Activated CD4-positive, alpha-beta T cell treated with anti-CD3 and anti-CD28 coated beads, Interleukin-2, Interleukin-4, amounts not matched to agents 100 ng/mL and 50 ng/mL, durations not matched to agents 16 hours and 8 hours (primary cell): Measurements from ENCODE around the gene GTF3C1.
"Not testable (repeated sequence)": the region's sequence is repeated elsewhere in the genome, so short reads cannot be mapped to it uniquely, and the experiment has no call there.

Experiments used
- DNase-seq: peaks from one replicate; pipeline ENCODE4 v3.0.0-alpha.2; 2020; ENCODE audit warnings: low spot score

The GTF3C1 gene

DNA sequence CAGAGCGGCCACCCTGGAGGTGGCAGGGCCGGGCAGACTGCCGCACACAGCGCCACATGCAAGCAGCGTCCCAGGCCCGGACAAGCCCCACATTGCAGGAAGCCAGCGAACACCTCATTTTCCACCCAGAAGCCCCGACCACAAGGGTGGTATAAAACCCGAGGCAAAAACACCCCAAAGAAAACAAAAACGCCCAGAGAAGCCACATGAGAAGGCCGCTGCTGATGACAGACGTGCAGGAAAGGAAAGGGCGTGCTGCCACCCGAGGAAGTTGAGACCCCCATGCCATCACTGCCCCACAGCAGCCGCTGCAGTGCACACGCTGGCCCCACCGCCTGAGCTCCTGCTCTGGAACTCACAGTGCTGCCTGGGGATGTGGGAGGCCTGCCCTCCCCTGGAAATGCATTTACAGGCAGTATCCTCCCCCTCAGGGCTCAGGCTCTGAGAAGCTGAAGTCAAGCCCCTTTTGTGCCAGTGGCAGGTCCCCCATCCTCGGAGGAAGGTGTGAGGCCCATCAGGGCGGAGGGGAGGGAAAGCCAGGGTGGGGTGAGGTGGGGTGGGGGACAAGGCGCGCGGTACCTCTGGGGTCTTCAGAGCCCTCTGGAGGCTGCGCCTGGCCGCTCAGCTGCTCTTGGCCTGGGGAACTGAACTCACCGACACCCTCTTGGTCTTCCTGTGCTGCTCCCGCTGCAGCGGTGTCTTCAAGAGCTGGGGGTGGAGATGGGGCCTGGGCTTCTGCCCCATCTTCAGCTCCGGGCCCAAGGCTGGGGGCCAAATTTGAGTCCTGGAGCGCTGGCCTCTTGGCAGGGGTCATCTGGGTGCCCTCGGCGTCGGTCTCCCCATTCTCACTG is 85.7 kb downstream of the GTF3C1 start:
- DNase-seq: no peak

DNA sequence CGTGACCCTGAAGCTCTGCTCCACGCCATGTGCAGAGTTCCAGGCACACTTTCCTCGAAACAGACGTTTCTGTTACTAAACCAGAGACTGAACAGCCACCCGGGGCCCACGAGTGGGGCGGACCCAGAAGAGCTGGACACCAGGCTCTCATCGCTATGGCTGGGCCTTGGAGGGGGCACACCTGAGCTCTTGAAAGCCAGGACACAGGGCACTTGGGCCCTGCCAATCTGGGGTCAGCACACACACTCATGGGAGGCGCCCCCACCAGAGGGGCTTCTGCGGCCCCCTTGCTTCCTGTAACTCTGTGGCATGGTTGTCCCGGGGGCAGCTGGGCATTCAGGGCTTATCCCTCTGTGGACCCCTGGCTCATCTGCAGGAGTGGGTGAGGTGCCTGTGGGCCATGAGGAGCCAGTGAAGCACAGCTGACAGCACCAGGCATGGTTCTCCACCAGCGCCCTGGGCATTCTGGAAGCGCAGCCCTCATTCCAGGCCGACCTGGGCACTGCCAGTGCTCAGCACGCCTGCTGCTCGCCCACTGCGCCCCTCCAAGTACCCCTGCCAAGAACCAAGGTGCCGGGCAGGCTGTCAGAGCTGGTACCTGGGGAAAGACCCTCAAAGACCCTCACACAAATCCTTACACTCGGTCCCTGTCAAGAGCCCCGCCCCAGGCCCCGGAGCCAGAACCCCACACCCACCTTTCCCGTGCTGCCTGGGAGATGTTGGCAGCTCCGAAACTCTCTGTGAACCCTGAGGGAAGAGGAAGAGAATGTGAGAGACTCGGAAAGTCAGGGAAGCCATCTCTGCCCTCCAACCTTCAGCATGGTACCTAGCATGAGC is 86.6 kb downstream of the GTF3C1 start:
- DNase-seq: no peak

DNA sequence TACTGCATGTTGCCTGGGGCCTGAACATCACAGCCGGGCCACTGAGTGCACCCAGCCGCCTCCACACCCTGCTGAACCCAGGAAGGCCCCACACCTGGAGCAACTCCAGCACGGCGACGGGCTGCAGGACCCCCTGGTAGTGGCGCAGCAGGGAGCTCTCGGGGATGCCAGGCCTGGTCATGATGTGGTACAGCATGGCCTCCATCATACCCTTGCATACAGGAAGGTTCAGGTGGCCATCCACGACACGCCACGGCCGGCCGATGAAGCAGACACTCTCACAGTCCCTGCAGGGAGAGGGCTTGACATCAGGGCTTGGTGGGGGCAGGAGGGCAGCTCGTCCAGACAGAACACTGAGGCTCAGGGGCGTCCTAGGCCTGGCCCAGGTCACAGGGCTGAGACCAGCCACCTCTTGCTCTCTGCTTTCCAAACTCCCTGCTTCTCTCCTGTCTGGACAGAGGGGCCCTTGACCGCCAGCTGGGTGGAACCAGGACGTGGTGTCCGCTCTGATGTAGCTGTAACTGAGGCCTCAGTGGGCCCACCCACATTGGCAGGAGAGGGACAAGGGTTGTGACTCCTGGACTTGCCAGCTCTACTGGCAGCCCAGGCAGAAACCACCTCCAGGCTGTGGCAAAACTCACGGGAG is 87.4 kb downstream of the GTF3C1 start:
- no peak for DNase-seq

DNA sequence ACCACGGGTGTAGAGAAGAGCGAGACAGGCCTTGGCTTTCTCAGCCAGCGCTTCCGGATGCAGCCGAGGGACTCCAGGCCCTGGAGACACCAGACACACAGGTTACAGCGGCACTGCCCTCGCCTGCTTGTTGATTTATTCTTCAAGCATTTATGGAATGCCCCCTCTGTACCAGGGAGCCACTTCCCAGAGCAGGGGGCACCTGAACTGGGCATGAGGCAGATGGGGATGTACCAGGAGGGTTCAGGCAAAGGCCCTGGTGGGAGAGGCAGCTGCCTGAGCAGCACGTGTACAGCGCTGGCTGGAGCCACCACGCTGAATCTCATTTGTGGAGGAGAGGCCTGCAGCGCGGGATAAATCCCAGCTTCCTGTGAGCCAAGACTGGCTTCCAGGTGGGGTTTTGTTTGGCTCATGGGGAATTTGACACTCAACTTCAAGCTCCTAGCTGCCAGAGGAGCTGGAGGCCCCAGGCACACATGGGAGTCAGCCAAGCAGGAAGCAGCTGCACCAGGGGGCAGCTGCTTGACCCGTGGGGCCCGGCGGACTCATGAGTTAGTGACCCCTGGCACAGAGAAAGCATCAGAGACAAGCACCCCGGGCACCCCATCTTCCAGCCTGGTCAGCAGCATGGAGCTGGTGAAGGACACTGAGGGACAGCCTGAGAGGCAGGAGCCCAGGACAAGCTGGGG is 88.1 kb downstream of the GTF3C1 start:
- no peak for DNase-seq

DNA sequence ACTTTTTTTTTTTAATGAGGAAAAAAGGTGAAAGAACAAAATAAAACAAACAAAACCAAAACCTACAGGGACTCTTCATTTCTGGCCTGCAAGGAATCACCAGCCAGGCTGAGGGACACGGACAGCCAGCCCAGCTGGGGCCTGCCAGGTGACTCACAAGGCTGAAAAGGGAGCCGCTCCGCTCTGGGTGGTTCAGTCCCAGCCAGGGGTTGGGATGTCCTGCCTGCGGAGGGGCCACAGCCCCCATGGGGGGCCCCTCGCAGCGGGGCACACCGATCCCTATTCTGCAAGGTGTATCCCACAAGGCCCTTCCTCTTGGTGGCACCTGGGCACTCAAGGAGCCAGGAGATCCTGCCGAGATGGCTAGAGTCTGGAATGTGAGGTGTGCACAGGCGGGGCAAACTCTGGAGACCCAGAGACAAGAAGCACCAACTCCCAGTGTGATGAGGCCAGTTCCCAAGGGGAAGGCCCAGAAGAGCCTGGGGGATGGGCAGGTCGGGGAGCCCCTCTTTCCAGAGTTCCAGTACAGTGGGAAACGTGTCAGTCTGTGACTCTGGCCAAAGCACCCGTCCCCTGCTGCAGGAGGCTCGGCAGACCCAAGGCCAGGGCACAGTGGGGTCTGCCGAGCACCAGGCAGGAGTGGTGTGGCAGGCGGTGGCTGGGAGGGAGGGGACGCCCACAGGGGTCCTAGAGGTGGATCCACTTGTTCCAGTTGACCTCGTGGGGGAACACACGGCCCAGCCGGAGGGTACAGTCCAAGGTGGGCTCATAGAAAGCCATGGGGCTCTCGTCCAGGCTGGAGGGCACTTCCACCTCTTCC is 88.8 kb downstream of the GTF3C1 start:
- DNase-seq: no peak

DNA sequence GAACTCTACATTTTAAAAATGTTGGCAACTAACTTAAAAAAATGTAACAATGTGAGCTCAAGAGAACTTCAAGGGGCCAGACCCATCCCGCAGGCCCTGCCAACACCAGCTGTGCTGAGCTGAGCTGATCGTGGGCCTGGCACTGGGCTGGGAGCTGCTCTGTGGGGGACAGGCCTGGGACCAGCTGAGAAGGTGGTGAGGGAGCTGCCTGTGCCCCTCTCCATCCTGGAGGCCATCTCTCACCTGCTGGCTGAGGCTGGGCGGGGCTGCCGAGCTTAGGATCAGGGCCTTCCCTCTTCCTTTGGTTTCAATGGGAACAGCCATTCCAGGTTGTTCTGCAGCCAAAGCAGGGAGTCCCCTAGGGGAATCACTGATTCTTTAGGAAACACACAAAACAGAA is 89.5 kb downstream of the GTF3C1 start:
- no peak for DNase-seq

DNA sequence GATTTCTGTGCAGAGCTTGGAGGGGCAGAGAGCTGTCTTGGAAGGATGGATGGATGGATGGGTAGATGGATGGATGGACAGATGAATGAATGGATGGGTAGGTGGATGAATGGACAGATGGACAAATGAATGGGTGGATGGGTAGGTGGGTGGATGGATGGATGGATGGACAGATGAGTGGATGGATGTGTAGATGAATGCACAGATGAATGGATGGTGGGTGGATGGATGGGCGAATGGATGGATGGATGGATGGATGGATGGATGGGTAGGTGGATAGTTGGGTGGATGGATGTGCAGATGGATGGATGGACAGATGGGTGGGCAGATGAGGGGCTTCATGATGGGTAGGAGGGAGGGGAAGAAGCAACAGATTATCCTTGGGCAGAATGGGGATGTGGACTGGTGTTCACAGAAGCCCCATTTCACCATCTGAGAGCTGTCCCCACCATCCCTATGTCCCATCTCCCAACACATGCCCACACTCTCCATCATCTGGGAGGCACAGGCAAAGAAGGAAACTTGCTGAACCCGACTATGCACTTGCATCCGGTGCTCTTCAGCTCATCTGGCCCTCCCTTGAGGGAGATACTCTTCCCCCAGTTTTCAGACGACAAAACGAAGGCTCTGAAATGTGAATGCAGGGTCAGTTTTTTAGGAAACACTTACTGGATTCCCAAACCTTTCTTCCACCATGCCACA is 90.6 kb downstream of the GTF3C1 start:
- DNase-seq: no peak

DNA sequence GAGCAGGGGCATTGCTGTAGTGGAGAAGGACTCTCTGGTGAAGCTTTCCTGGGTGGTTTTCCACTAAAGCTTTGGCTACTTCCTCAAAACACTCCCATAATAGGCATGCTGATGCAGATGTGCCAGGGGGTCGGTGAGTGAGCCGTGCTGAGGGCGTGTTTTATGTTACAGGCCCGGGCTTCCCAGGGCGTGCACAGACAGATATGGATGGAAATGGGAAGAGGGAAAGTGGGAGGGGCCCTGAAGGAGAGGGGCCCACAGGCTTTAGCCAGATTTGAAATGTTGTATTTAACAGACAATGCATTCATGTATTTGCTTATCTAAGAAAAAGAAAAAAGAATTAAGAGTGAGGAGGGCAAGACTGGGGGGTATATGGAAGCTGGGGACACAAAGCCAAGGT is 91.5 kb downstream of the GTF3C1 start:
- no peak for DNase-seq

DNA sequence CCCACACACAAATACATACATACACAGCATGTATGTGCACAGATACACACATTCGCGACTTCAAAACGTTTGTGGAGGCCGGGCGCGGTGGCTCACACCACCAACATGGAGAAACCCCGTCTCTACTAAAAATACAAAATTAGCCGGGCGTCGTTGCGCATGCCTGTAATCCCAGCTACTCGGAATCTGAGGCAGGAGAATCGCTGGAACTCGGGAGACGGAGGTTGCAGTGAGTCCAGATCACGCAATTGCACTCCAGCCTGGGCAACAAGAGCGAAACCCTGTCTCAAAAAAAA is 92.2 kb downstream of the GTF3C1 start:
- not testable (repeated sequence) for DNase-seq

DNA sequence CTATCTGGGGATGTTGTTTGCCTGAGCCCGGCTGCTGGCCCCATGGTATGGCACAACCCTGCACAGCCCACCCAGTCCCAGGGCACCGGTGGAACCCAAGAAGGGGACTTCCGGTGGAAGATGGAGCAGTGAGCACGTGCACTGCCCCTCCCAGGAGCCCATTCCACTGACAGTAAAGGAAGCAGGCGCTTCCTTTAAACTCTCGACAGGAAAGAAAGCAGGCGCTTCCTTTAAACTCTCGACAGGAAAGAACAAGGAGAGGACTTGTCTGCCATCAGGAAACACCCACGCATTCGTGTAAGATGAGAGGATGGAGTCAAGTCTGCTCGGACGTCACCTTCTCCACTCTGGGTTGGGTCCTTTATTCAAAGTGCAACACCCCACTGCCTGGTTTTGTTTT is 94.0 kb downstream of the GTF3C1 start:
- peak; percentile 35 for DNase-seq

DNA sequence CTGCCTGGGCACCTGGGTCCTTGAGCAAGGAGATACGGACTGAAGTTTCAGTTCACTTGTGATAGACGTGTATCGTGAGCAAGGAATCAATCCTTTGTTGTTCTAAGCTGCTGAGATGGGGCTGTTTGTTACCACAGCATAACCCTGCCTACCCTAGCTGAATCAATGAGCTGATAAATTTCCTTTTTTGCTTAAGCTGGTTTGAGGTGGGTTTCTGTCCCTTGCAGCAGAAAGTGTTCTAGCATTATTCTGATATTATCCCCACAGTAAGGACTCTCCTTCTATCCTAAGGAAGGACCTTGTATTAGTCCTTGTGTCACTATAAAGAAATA is 96.3 kb downstream of the GTF3C1 start:
- no peak for DNase-seq

DNA sequence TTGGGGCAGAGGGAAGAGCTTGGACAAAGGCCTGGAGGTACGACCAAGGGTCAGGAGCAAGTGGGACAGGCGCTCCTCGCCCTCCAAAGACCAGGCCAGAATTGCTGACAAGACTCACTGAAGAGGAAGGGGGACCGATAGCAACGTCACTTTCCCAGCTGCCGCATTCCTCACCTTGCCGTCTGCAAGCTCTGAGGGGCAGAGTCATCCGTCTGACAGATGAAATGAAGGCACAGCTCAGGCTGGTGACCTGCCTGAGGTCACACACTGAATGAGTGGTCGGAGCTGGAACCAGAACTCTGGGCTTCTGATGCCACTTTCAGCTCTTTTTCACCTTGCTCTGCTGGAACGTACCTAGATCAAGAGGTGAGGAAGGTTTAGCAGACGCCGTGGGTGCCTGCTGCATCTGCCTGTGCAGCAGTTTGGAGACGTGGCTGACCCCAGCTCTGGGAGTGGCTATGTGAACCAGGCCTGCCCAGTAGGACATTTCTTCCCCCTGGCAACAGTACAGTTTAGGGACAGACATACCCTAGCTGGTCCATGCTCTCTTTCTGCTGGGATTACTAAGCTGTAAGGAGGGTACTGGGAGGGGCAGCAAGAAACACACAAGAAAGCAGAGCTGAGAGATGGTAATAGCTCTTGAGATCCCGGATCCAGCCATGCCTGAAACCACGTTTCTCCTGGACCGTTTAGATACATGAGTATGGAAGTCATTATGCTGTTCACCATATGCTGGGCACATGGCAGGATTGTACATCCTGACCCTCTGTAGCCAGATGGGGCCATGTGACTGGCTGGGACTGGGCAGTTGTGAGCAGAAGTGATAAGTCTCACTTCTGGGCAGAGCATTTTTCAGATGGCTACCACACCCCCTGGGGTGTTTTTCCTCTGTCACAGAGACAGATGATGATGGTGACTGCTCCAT is 96.9 kb downstream of the GTF3C1 start:
- DNase-seq: no peak

DNA sequence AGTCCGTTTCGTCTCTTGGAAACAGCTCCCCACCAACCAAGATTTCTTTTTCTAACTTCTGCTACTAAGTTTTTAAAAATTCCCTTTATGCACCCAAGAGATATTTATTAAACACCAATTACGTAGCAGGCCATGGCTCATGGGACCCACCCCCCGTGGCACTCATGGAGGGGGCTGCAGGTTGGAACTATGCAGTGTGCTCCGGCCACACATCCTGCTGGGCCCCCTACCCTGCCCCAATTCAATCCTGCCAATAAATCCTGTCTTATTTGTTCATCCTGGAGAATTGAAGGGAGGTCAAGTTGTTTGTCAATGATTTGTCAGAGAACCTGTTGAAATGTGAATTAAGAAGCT is 99.5 kb downstream of the GTF3C1 start:
- no peak for DNase-seq

DNA sequence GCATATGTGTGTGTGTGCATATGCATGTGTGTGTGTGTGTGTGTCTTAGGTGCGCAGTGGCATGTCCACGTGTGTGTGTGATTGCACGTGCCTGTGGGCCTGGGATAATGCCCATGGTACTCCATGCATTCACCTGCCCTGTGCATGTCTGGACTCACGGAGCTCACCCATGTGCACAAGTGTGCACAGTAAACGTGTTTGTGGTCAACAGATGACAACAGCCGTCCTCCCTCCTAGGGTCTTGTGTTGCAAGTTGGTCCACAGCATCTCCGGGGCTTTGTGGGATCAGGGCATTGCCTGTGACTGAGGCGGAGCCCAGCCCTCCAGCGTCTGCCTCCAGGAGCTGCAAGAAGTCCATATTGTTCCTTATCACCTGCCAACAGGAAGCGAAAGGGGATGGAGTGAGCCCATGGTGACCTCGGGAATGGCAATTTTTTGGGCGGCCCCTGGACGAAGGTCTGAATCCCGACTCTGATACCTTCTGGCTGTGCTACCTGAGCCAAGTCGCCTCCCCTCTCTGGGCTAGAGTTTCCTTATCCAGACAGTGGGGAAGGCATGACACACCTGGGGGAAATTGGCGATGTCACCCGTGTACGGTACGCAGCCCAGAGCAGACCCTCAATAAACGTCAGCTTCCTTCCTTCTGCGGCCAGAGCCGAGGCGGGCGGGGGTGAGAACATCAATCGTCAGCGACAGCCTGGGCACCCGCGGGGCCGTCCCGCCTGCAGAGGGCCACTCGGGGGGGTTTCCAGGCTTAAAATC is 100.1 kb downstream of the GTF3C1 start:
- peak; percentile 43 for DNase-seq

DNA sequence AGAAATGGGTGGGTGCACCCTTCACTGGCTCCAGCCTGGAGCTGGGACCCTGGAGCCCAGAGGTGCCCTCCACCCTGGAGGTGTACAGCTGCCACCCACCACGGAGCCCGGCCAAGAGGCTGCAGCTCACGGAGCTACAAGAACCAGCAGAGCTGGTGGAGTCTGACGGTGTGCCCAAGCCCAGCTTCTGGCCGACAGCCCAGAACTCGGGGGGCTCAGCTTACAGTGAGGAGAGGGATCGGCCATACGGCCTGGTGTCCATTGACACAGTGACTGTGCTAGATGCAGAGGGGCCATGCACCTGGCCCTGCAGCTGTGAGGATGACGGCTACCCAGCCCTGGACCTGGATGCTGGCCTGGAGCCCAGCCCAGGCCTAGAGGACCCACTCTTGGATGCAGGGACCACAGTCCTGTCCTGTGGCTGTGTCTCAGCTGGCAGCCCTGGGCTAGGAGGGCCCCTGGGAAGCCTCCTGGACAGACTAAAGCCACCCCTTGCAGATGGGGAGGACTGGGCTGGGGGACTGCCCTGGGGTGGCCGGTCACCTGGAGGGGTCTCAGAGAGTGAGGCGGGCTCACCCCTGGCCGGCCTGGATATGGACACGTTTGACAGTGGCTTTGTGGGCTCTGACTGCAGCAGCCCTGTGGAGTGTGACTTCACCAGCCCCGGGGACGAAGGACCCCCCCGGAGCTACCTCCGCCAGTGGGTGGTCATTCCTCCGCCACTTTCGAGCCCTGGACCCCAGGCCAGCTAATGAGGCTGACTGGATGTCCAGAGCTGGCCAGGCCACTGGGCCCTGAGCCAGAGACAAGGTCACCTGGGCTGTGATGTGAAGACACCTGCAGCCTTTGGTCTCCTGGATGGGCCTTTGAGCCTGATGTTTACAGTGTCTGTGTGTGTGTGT is 100.9 kb downstream of the GTF3C1 start:
- no peak for DNase-seq

DNA sequence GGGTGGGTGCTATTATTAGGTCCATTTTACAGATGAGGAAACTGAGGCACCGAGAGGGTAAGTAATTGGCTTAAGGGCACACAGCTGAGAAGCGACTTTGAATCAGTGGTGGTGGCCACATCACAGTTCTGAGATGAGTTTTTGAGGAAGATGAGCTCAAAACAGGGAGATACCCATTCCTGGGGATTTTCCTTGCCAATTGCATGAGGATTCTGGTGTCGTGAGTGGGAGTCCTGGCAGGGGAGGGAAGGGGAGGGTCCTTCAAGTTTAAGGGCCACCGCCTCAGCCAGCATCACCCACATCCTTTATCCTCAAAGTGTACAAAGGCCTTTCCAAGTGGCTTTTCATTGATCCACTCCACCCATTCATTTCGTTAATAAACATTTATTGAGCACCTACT is 102.4 kb downstream of the GTF3C1 start:
- no peak for DNase-seq

DNA sequence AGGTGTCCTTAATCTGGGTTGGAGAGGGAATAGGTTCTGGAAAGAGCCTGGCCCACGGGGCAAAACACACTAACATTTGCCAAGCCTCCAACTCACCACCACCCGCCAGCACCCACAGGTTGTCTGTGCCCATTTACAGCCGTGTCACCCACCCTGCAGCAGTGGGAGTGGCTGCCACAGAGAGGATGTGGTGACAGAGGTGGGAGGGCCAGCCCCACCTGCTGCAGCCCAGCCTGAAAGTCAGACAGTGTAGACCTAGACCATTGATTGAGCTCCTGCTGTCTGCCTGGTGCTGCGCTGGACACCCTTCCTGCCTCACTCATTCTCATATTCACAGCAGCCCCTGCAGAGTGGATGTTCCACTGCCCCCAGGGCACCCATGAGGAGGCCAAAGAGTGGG is 103.0 kb downstream of the GTF3C1 start:
- DNase-seq: peak; percentile 42

DNA sequence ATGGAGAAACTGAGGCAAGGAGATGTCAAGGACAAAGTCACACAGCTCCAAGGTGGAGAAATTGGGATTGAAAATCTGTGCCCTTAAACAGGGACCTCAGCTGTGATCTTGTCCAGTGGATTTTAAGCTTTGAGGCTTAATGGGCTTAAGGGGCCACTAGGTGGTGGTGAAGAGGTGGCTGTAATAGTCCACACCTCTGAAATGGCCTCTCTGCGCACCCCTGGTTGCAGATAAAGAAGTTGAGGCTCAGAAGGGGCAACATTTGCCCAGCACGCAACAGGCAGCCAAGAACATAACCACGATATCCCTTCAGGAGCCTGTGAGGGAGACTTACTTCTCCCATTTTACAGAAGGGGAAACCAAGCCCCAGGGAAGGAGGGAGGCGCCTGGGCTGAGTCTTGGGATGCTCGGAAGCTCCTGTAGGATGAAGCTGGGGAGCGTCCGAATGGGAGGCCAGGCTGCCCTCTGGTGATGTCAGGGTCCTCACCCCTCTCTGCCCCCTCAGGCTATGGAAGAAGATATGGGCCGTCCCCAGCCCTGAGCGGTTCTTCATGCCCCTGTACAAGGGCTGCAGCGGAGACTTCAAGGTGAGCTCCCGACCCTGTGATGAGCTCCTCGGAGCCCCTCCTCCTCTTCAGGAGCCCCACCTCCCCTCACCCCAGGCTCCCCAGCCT is 104.1 kb downstream of the GTF3C1 start:
- no peak for DNase-seq
